22Rv1 (cell line): ENCODE measurements around the gene KIF17.

Experiments
- H3K27ac ChIP-seq: fragments of 450-650 bp; 2 replicates; pipeline ENCODE4 v1.5.1; 2017
- CTCF ChIP-seq: fragments of 450-650 bp; IDR thresholded peaks from 2 replicates; pipeline ENCODE4 v1.5.1; 2017; ENCODE audit warnings: mild to moderate bottlenecking
- ZFX ChIP-seq: fragments of 450-650 bp; IDR thresholded peaks from 2 replicates; pipeline ENCODE4 v1.6.1; 2017; ENCODE audit warnings: antibody characterized with exemption, borderline replicate concordance

KIF17 gene

DNA sequence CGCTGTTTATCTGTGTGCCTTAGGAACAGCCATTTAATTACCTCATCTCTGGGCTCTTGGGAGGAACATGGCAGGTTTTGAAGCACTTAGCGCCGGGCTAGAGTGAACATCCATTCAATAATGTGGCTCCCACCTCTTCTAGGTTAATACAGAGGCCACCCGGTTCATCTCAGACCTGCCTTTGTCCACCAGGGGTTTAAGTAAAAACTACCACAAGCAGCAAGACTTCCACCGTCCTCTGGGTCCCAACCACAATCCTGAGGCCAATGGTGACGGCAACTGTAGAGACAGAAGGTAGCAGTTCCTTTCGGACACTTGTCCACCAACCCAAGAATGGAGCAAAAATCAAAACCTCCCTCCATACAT is 55.7 kb downstream of the KIF17 start:
- H3K27ac ChIP-seq, result peak overlapping the region; percentile 65
- TF ChIP-seq ZFX (no peak), CTCF (no peak)

- TF ChIP-seq CTCF, result peak; percentile 61
- TF ChIP-seq ZFX, result no peak
These were observed 56.3 kb downstream of the KIF17 start, which contains the start of gene DDOST for GRCh38 chr1:20661207-20662109. TSS of gene DDOST (minus strand) at chr1:20661369. CDS start at chr1:20661350, 19 bp downstream.

DNA sequence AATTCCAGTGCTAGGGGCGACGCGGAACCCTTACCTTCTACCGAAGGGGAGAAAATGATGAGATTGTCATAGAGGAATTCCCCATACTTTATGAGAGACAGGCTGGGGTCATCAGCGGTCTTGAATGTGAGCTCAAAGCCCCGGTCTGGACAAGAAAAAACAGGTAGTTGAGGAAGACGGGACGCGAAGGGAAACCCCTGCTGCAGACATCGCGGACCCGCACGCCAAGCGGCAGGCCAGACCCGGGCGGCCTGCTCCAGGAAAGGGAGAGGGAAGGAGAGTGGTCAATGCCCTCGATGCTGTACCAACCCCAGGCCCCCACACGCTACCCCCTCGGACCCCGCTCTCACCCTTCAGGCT is 57.0 kb downstream of the KIF17 start:
- TF ChIP-seq CTCF (no peak), ZFX (no peak)
- H3K27ac ChIP-seq, result peak overlapping the region; percentile 65

More at GRCh38 chr1:20661207-20662109, 56.3 kb downstream of the KIF17 start, which contains the start of gene DDOST:
- H3K27ac ChIP-seq, result peak within 1 kb of the TSS; percentile 65

DNA sequence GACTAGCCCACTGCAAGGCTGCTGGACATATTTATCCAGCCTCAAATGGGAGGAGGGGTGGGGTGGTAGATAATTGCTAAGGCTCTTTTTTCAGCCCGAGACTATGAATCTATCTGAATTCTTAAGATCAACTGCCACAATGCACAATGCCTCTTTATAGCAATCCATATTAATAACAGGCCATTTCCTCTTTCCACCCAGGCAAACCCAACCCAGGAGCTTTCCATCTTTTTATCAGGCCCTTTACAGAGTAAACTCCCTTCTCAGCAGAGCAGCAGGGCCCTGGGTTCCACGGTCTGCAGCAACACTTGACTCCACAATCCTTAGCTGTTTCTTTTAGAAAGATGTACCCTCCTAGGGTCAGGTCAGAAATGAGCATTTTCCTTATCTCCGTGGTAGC is 57.4 kb downstream of the KIF17 start:
- TF ChIP-seq ZFX (no peak), CTCF (no peak)
- peak overlapping the region; percentile 65 for H3K27ac ChIP-seq

DNA sequence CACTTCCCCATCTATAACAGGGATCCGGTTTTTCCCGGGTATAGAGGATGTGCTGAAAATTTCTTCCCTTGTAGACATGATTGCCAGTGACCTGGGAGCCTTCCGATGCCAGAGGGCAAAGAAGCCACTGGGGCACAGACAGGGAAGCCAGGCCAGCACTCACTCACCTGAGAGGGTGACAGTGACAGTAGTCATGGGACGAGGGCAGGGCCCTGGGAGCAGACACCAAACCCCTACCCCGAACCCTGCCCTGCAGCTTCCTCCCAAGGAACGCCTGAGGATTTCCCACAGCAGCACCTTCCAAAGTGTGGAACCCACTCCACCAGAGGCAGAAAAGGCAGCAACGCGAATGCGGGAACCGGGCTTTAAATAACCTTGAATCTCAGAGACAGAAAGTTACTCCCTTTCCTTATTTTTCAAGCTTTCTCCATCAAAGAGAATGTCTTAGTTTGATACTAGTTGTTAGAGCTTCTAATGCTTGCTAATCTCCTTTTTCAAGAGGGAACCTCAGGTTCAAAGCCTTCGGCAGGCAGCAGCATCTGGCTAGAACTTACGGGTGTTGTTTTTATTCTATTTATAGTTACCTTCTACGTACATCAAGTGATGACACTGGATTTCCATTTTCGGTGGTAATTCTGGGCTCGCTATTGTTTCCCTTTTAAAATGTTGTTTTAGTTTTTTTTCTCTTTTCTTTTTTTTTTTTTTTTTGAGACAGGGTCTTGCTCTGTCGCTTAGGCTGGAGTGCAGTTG is 59.5 kb downstream of the KIF17 start:
- TF ChIP-seq CTCF (no peak), ZFX (no peak)
- H3K27ac ChIP-seq, result no peak overlapping the region

DNA sequence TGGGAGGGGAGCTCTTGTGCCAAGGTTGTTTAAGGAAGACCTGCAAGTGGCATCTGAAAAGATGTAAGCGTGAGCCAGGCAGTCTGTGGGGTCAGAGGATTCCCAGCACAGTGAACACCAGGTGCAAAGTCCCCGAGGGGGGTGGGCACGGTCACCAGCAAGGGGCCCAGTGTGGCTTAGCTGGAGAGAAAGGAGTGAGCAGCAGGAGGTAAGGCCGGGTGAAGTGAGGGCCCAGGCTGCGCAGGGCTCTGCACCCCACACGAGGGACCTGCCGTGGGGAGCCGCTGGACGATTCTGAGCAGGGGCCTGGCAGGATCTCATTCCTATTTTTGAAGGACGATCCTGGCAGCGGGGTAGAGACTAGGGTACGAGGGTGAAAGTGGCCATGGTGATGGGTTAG is 60.8 kb downstream of the KIF17 start:
- H3K27ac ChIP-seq, result no peak overlapping the region
- TF ChIP-seq ZFX, result no peak
- no peak for TF ChIP-seq CTCF
